ENCODE measurements around the gene TEX26. TPM values are rescaled to one million over a fixed set of nuclear protein-coding genes. Genes with fewer than 3 reads are reported as not detected.

The TEX26 gene
- not detected for total RNA-seq
- long read RNA-seq = 0 reads

DNA sequence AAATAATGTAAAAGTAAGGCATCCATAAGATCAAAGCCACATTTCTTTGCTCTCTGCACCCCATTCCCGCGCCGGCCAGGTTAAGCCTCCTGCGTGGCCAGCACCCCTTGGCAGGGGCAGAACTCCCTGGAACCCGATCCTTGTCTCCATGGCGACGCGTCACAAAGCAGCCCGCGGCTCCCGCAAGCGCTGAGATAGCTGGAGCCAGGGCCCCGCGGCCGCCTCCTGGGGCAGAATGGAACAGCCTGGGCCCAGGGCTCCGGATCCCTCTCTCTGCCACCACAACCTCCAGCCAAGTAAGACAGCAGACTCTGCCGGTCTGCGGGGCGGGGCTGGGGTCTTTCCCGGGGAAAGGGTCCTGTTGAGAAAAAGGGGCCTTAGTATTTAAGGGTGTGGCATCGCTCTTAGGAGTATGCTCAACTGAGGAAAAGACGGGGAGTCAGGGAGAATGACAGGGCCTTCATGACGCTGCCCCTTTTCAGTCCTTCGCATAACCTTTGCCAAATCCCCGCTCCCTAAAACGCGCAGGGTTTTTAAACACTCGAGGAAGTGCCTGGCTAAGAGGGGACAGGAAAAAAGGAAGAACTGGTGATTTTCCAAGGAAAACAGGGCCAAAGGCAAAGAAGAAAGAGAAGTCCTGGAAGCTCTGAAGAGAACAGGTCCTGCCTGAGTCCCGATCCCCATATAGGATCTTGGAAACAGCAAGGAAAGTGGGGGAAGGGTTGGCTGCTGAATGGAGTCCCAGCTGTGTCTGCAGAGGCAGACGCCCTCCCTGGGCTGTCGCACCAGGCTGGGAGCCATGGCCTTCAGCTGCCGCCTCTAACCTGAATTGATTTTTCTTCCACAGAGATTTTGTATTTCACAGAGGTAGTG lies at the start of gene TEX26:
TSS of gene TEX26 (plus strand) at position 176 of the 873 bp plus-strand sequence. CDS start at position 236, 60 bp downstream.
- ATAC-seq (peak; percentile 49), DNase-seq (ENCODE audit: missing footprints) (peak; percentile 49)
- intact Hi-C loops (cut with DNase I) = no loop called here

DNA sequence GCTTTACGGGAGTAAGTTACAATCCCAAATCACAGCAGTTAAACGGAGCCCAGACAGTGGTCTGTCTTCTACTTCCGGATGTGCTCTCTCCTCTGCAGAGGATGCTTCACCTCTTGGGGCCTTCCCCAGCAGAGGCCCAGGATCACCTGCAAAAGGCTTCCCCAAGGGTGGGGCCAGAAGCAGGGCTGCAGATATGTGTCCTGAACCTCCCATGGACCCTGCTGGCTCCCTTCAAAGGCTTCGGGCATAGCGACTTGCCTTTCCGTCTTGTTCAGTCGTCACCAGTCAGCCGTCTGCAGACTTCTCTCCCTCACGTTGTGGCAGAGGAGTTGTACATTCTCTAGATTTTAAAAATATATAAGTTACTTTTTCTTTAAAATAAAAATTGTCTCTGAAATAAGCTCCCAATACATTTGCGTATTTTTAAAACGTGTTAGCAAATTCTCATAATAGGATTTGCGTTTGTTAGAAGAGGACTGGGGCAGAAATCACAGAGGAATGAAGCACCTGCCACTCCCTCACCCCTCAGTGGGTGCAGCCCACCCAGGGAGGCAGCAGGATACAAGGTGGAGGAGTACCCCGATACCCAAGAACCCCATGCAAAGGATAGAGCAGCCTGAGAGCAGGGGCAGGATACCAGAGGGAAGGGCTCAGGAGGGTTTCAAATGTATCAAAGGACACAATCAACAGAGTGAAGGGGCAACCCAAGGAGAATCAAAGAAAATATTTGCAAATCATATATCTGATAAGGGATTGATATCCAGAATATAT lies 49.3 kb upstream of the TEX26 start:
- ATAC-seq = no peak

DNA sequence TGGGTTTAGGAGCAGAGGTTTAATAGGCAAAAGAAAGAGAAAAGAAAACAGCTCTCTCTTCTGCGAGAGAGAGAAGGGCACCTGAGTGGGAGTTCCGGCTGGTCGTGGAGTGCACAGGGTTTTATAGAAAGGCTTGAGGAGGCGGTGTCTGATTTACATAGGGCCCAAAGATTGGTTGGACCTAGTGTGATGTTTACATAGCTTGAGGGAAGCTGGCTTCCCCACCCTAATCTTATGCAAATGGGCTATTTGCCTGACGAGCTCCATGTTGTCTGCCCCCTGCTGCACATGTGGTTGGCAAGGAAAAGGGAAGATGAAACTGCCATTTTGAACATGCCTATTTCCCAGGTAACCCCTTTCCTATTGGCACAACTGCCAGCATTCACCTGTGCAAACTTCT lies 47.9 kb upstream of the TEX26 start:
- ATAC-seq = no peak
- no peak for DNase-seq (ENCODE audit: missing footprints)
- intact Hi-C loops (cut with DNase I) = no loop called here

More for the DNA sequence above, 49.3 kb upstream of the TEX26 start:
- intact Hi-C loops (cut with DNase I) = no loop called here
- DNase-seq (ENCODE audit: missing footprints) = no peak

DNA sequence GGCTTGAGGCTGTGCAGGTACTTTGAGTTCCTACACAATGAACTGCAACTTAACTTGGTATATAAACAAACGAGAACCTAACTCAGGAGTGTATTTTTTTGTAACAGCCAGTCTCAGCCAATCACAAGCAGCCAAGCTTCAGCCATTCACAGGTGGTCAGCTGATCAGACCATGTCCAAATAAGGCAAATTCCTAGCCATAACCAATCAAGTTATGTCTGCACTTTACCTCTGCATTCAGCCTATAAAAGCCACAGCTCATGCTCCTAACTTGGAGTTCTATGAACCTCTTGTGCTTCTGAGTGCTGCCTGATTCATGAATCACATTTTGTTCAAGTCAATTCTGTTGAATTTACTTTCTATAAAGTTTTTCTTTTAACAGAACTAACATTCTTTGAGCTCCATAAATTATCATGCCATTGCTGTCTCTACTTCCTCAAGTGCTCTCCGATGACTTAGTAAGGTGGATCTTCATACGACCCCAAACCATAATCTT lies 43.2 kb upstream of the TEX26 start:
- DNase-seq (ENCODE audit: missing footprints) (no peak), ATAC-seq (no peak)
- intact Hi-C loops (cut with DNase I) = no loop called here

DNA sequence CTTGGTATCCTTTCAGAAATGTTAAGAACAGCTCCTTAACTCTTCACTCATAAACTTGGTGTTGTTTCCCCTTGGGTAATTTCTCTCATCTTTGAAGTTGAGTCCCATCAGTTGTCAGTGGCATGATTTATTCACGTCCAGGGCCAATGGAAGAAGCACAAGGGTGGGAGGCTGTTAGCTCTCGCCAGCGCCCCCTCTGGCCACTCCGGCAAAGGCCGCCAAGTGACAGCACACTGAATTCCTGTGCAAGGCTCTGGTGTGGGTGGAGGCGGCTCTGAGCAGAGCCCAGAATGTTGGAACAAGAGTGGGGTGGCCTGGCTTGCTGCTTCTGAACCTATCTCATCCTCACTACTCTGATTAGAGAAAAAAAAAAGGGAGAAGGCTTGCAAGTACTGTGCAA lies 39.5 kb upstream of the TEX26 start:
- peak; percentile 68 for ATAC-seq
- no peak for DNase-seq (ENCODE audit: missing footprints)
- intact Hi-C loops (cut with DNase I) = no loop called here

DNA sequence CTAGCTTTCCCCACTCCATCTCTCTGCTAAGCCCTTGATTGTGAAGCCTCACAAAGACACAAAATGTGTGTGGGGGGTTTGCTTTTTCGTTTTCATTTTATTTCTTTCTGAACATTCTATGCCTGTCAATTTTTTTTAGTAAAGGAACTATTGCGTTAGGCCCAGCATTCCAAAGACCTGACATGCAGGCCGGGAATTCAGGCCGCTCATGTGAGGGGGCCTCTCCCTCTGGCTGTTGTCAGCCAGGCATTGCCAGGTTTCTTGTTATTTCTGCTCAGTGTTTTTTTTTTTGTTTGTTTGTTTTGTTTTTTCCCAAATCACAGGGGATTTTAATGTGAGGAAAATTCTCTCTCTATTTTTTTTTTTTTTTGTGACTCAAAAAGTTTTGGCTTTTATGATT lies 36.7 kb upstream of the TEX26 start:
- intact Hi-C loops (cut with DNase I) = no loop called here
- DNase-seq (ENCODE audit: missing footprints) (peak; percentile 77), ATAC-seq (peak; percentile 69)

DNA sequence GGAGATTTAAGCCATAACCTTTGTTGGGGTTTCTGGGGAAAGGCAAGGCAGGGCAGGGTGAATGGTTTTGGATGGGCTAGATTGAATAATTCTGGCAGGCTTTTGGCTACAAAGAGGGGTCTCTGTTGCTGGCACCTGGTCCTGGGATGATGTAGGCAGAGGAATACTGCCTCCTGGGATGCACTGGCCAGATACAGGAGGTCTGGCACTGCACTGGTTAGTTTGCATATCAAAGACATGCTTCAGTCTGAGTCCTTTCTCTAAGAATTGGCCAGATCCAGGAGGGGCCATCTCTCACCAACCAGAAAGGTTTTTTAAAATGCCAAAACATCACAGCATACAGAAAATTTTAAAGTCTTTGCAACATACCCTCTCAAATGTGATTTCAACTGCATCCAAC lies 34.4 kb upstream of the TEX26 start:
- ATAC-seq (no peak), DNase-seq (ENCODE audit: missing footprints) (no peak)
- intact Hi-C loops (cut with DNase I) = no loop called here

DNA sequence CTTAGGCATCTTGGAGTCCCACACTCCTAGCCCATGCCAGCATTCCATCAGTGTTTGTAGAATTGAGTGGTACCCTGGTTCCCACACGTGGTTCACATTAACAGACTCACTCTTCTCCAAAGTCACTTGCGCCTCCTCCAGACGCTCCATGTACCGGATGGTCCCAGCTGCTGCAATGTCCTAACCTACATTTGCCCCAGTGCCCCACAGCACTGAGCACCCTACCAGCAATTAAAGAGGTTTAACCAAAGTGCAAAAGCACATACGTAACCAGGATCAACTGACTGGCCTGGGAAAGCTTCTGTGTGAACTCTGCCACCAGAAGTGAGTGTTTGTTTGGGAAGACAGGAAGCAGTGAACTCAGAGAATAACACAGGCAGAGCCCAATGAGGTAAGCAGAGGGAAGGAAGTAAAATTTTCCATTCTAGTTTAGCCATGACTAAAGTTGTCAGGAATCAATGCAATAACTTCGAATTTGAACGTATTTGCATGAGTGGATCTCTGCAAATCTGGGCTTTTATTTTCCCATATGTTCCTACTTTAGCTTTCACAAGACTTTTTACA lies 33.7 kb upstream of the TEX26 start:
- intact Hi-C loops (cut with DNase I) = no loop called here
- ATAC-seq (peak; percentile 69), DNase-seq (ENCODE audit: missing footprints) (no peak)

DNA sequence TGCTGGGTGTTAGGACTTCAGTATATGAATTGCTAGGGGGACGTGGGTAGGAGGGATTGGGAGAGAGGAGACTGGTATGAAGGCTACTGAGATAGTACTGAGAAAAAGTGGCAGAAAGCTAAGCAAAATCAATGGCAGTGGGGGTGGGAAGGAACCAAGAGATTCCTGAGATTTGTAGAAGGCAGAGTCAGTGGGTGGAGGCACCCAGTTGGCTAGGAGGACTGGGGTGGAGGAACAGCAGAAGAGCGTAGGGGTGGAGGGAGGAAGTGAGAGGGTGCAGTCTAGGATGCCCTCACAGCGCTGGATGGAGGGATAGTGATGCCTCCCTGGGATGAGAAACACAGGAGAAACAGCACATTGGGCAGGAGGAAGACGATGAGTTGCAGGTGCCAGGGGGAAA lies 32.0 kb upstream of the TEX26 start:
- no peak for ATAC-seq
- DNase-seq (ENCODE audit: missing footprints) = no peak
- intact Hi-C loops (cut with DNase I) = no loop called here

DNA sequence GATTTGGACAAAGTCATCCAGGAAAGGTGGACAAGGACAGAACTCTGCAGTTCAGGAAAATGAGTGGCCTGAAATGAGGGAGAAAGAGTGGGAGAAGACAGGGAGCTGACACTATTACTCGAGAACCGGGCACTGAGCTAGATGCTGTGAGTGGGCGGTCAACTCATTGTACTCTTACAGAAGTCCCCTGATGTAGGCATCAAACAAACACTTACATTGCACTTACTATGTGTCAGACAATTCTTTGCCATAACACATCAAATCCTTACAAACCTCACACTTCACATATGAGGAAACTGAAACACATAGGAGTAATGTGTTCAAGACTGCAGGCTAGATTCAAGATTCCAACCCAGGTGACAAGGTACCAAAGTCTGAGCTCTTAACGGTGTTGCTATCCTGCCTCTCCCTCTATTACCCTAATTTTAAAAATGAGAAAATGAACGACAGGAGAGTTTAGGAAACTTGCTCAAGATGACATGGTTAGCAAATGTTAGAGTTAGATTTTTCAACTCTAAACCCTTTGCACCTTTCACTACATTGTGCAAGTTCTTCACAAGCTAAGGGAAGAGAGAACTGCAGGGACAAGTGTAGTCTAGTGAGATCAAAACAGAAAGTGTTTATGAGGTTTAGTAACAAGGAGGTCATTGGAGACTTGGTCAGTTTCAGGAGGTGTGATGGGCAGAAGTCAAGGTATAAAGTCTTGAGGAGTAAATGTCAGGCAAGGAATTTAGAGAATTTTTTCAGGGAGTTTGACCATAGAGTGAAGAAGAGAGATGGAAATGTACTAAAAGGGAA lies 31.3 kb upstream of the TEX26 start:
- ATAC-seq = no peak
- intact Hi-C loops (cut with DNase I) = no loop called here
- no peak for DNase-seq (ENCODE audit: missing footprints)

DNA sequence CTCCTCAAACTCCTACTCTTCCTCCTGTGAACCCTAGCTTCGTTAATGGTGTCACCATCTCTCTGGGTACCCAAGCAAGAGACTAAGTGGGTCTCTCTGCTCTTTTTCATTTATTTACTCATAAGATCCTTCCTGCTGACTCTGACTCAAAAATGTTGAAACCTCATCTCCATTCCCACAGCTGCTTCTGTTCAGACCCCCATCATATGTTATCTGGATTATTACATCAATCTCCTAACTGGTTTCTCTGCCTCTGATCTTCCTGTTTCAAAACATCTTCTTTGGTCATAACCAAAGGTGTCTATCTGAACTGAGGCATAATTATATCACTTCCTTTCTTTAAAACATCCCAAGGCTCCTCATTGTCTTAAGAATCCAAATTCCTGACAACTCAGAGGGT lies 28.4 kb upstream of the TEX26 start:
- DNase-seq (ENCODE audit: missing footprints) (no peak), ATAC-seq (no peak)
- intact Hi-C loops (cut with DNase I) = no loop called here

DNA sequence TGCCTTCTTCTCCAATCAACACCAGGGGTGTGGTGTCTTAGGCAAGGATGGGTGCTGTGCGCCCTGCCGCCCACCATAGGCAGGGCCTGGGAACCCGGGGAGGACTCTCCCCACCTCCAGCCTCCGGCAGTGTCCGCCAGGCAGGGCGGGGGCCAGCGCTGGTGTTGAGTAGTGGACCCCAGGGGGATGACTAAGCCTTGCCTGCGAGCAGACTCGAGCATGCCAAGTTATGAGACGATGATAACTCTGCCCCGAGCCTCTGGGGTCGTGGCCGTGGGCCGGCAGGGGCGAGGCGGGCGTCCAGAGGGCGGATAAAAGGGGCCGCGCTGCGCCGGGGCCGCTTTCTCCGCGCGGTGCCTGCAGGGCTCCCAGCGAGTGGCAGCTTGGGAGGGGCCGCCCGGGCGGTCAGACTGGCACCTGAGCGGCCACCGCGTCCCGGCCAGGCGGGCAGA lies 26.5 kb upstream of the TEX26 start, which contains the start of gene MEDAG:
TSS of gene MEDAG (plus strand) at position 340 of the 452 bp plus-strand sequence. CDS start 245 bp downstream, outside the sequence.
- DNase-seq (ENCODE audit: missing footprints) (peak; percentile 90), ATAC-seq (peak; percentile 87)
- intact Hi-C loops (cut with DNase I) = no loop called here

DNA sequence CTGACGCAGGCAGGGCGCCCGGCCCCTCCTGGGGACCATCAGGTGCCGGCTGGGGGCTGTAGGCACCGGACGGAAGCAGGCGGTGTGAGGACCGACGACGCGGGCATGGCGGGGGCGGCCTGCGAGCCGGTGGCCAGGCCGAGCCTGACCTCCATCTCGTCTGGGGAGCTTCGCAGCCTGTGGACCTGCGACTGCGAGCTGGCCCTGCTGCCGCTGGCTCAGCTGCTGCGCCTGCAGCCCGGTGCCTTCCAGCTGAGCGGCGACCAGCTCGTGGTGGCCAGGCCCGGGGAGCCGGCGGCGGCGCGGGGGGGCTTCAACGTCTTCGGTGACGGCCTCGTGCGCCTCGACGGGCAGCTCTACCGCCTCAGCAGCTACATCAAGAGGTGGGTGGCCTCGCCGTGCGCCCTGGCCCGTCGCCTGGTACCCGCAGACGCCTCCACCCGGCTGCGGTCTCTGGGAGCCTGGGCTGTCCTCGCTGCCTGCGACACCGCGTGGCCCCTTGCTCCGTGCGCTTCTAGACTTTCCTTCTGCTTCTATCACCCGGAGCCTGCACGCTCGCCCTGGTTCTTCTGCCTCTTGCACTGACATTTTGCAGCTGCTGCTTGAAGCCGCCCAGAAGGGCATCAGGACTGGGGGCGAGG lies 25.9 kb upstream of the TEX26 start:
- ATAC-seq (peak; percentile 9), DNase-seq (ENCODE audit: missing footprints) (peak; percentile 67)
- intact Hi-C loops (cut with DNase I) = no loop called here

DNA sequence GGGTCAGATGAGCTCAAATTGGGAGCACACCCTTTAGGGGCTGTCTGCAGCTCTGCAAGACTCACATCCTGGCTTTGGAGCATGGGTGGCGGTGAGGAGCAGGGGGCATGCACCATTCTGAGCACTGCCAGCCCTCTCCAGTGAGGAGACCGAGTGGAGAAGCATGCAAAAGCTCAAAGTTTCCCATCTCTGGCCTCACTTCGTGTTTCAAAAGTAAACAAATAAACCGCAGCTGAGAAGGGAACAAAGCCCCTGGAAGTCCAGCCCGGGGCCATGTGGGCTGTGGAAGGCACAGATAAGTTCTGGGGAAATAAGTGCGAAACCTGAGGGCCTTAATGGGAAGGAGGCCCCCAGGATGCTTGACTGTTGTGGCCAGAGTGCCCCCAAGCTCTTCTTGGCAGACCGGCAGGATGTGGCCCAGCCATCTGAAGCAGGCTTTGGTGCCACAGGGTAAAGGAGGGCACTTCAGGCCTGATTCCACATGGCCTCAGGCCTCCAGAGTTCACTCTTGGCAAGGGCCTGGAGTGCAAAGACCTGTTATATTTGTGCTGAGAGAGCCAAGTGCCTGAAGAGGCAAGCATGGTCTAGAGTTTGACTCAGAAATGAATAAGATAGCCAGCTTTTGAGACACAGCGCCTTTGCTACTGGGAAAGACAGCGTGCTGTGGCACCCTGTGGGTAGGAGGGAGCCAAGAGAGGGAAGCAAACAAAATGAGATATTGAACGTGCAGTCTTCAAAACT lies 25.2 kb upstream of the TEX26 start:
- DNase-seq (ENCODE audit: missing footprints) (no peak), ATAC-seq (peak; percentile 26)
- intact Hi-C loops (cut with DNase I) = no loop called here

DNA sequence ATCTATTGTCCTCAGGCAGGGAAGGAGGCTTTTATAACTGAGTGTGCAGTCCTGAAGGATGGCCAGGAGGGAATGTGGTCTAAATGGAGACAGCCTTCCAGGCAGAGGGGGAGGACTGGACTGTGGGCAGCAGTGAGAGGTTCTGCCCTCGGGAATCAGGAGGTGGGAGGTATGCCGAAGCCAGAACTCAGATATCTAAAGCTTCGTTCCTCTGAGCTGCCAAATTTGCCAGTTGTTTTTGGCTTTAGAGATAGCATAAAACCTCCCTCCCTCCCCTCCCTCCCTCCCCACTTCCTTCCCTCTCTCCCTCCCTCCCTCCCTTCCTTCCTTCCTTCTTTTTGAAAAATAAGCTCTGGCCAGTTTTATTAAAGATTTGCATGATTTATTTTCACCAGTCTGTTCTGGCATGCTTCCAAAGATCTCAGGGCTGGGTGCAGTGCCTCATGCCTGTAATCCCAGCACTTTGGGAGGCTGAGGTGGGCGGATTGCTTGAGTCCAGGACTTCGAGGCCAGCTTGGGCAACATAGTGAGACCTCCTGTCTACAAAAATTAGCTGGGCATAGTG lies 24.0 kb upstream of the TEX26 start:
- intact Hi-C loops (cut with DNase I) = no loop called here
- DNase-seq (ENCODE audit: missing footprints) = peak; percentile 71
- ATAC-seq = peak; percentile 81

DNA sequence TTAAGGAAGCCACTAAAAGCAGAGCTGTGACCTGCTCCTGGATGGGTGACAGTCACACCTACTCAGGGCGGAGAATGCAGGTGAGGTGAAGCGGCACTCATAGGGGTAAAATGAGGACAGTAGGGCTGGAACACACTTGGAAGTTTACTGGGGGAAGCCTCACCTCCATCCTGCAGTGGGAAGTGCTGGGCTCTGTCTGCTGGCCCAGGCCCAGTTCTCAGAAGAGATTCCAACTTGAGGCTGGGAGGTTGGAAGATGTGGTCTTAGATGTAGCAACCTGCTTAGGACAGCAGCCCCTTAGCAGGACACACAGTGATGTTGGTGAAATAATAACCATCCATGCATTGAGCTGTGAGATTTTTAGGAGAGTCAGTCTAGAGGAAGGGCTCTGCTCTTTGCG lies 21.8 kb upstream of the TEX26 start:
- intact Hi-C loops (cut with DNase I) = no loop called here
- ATAC-seq = no peak
- DNase-seq (ENCODE audit: missing footprints) = no peak
